GM06990 (cell line): ENCODE data around the gene CCNG2.

Experiments used
- DNase-seq: peaks from one replicate; pipeline ENCODE4 v3.0.0-alpha.2; 2011; ENCODE audit not compliant: insufficient read length; ENCODE audit errors: extremely low read depth
- H3K27me3 ChIP-seq: replicated peaks from 2 replicates; pipeline ENCODE4 v1.6.0; 2011; ENCODE audit warnings: low read length; ENCODE audit not compliant: control insufficient read depth, insufficient read depth
- H3K36me3 ChIP-seq: 2 replicates; pipeline ENCODE4 v1.5.1; 2011; ENCODE audit warnings: low read length; ENCODE audit not compliant: control insufficient read depth, insufficient read depth
- H3K4me3 ChIP-seq: replicated peaks from 2 replicates; pipeline ENCODE4 v1.5.1; 2011; ENCODE audit warnings: low read depth, mild to moderate bottlenecking, control low read depth, low read length
- CTCF ChIP-seq: IDR thresholded peaks from 2 replicates; pipeline ENCODE4 v1.5.1; 2011; ENCODE audit warnings: low read length, control low read depth, mild to moderate bottlenecking, inconsistent platforms; ENCODE audit not compliant: insufficient read depth, poor library complexity, severe bottlenecking

Gene CCNG2

GRCh38 chr4:77143091-77143490 is 13.9 kb upstream of the CCNG2 start:
- Histone ChIP-seq H3K27me3 (no peaks in the 10 kb centered on the region), H3K36me3 (no peaks in the 10 kb centered on the region), H3K4me3 (no peak overlapping the region)
- TF ChIP-seq CTCF, result no peak
- DNase-seq, result no peak

- Histone ChIP-seq H3K4me3 (no peak overlapping the region), H3K27me3 (no peaks in the 10 kb centered on the region), H3K36me3 (no peaks in the 10 kb centered on the region)
- DNase-seq, result no peak
- TF ChIP-seq CTCF, result no peak
Measured at GRCh38 chr4:77145842-77146185, 11.2 kb upstream of the CCNG2 start.

- Histone ChIP-seq H3K36me3 (no peaks in the 10 kb centered on the region), H3K4me3 (no peak overlapping the region), H3K27me3 (no peaks in the 10 kb centered on the region)
- no peak for DNase-seq
- no peak for TF ChIP-seq CTCF
Measured at GRCh38 chr4:77146186-77147078, 10.6 kb upstream of the CCNG2 start.

- no peak for DNase-seq
- Histone ChIP-seq H3K36me3 (no peaks in the 10 kb centered on the region), H3K27me3 (no peaks in the 10 kb centered on the region), H3K4me3 (no peak overlapping the region)
- TF ChIP-seq CTCF, result no peak
Measured at GRCh38 chr4:77147079-77147782, 9.8 kb upstream of the CCNG2 start.

GRCh38 chr4:77148078-77148477 is 8.9 kb upstream of the CCNG2 start:
- Histone ChIP-seq H3K4me3 (no peak overlapping the region), H3K27me3 (no peaks in the 10 kb centered on the region), H3K36me3 (no peaks in the 10 kb centered on the region)
- DNase-seq, result no peak
- no peak for TF ChIP-seq CTCF
